Measurements from ENCODE around the gene ASTN2.
"Not testable (repeated sequence)": the region's sequence is repeated elsewhere in the genome, so short reads cannot be mapped to it uniquely, and the experiment has no call there.

Gene ASTN2

DNA sequence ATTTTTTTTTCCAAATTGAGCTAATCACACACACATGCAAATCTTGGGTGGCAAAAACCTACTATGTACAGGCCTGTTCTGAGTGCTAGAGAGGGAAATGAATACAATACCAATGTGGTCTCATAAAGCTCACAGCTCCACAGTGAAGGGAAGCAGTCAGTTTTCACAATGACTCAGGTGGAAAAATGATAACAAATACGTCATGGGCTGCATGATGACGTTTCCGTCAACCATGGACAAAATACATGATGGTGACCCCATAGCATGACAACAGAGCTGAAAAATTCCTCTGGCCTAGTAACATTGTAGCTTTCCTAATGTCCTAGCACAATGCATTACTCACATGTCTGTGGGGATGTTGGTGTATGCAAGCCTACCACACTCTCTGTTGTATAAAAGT, 475.2 kb downstream of the ASTN2 start:
- in situ Hi-C loops (cut with MboI; ENCODE audit: low sequenced_read_pairs): no loop called here

DNA sequence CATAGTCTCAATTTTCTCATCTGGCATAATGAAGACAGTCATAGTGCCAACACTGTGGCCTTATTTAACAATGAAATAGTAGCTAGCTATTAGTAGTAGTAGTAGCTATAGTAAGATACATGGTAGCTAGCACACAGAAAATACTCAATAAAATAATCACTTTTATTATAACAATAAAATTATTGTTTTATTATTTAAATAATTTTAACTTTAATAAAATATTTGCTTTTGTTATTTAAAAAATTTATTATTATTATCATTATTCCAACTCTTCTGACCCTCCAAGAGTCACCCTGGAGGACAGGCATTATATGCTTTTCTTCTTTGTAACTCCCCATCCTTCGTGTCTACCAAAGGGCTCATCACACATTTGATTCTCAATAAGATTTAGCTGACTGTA, 475.7 kb downstream of the ASTN2 start:
- in situ Hi-C loops (cut with MboI; ENCODE audit: low sequenced_read_pairs): no loop called here

DNA sequence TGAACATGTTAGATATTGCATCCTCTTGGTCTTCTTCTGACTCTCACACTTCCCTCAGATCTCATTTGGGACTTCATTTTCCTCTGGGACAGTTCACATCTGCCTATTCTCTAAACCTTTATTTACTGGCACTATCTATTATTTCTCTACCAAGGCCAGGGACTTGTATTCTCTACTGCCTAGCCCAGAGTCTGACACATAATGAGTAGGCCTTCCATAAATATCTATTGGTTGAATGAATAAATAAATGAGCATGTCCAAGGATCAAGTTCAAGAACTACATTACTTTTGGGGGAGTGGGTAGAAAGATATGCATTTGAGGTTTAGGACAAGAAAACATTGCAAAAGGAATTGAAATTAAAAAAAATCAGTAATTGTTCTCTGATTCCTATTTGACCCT, 477.5 kb downstream of the ASTN2 start:
- in situ Hi-C loops (cut with MboI; ENCODE audit: low sequenced_read_pairs): no loop called here

GRCh38 chr9:116935149-116935897, 479.5 kb downstream of the ASTN2 start:
- in situ Hi-C loops (cut with MboI; ENCODE audit: low sequenced_read_pairs): no loop called here

GRCh38 chr9:116934131-116934530, 480.7 kb downstream of the ASTN2 start:
- in situ Hi-C loops (cut with MboI; ENCODE audit: low sequenced_read_pairs): no loop called here

- in situ Hi-C loops (cut with MboI; ENCODE audit: low sequenced_read_pairs): no loop called here
Observed at GRCh38 chr9:116933251-116933650, 481.6 kb downstream of the ASTN2 start.

DNA sequence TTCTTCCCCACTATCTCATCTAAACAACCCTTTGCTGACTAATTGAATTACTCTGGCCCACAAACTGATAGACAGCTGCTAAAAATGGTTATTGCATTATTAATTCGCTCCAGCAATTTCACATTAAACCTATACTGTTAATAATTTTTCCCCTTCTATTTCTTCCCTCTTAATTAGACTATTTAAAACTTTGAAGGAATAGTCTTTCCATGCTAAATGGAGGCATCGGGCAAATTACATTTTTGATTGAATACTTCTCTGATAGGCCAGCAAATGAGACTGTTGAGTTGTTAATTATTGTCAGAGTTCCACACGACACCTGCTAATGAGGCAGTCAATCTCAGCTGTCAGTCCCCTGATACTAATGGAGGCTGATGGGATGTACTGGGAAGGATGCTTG, 485.2 kb downstream of the ASTN2 start:
- in situ Hi-C loops (cut with MboI; ENCODE audit: low sequenced_read_pairs): no loop called here

- in situ Hi-C loops (cut with MboI; ENCODE audit: low sequenced_read_pairs): no loop called here
Observed at GRCh38 chr9:116928884-116929283, 486.0 kb downstream of the ASTN2 start.

DNA sequence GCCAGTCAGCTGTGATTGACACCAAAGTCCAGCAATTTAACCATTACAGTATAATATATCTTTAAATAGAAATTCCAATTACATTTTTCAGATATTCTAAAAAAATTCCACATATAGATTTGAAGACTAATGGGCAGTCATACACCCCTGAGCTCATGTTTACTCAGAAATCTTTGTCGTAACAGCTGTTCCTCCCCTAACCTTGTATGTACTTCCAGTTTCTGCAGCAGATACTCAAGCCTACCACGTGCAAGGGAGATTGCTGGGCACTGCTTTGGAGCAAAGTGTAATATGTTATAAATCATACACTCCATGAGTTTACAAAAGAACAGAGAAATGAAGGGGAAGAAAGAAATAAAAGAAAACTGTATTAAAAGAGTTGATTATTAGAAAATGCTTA, 486.6 kb downstream of the ASTN2 start:
- in situ Hi-C loops (cut with MboI; ENCODE audit: low sequenced_read_pairs): no loop called here

GRCh38 chr9:116927726-116928125, 487.1 kb downstream of the ASTN2 start:
- in situ Hi-C loops (cut with MboI; ENCODE audit: low sequenced_read_pairs): no loop called here

DNA sequence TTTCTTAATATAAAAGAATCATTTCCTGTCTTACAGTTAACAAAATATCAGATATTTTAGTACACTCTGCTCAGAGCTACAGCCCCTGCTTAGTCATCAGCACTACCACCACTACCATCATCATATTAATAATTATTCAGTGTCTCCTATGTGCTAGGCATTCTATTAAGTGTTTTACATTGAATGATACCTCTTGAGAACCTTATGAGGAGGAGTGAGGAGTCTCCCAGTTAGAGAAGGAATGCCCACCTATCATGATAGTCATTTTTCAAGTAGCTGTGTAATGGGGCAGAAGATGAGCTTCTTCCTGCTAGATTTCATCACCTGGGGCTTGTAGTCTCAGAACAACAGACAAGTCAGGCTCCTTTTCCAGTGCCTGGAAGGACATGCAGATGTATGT, 489.7 kb downstream of the ASTN2 start:
- in situ Hi-C loops (cut with MboI; ENCODE audit: low sequenced_read_pairs): no loop called here

DNA sequence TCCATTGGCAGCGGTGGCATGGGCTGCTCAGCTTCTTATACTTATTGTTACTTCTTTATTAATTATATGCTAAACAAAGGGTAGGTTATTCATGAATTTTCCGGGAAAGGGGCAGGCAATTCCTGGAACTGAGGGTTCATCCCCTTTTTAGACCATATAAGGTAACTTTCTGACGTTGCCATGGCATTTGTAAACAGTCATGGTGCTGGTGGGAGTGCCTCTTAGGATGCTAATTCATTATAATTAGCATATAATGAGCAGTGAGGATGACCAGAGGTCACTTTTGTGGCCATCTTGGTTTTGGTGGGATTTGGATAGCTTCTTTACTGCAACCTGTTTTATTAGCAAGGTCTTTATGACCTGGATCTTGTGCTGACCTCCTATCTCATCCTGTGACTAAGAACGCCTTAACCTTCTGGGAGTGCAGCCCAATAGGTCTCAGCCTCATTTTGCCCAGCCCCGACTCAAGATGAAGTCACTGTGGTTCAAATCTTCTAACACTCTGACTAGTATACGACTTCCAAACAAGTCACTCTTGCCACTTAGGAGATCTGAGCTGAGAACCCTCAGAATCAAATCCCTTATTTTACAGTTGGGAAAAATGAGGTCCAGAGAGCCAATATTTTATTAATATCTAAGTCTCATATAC, 490.3 kb downstream of the ASTN2 start:
- in situ Hi-C loops (cut with MboI; ENCODE audit: low sequenced_read_pairs): no loop called here

DNA sequence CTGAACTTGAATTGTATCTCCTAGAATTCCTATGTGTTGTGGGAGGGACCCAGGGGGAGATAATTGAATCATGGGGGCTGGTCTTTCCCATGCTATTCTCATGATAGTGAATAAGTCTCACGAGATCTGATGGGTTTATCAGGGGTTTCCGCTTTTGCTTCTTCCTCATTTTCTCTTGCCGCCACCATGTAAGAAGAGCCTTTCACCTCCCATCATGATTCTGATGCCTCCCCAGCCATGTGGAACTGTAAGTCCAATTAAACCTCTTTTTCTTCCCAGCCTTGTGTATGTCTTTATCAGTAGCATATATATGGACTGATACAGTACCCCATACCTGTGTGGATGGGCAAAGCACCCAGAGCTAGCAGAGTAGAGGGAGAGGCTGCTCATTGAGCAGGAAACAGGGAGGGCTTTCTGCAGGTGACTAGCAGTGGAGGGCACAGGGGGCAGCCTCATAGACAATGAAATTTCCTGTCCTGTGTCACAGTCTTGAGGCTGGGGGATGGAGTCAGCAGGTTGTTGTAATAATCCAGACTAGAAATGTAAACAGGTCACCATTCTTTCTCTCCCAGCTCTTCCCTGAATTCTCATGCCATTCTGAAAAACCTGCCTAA, 496.9 kb downstream of the ASTN2 start:
- in situ Hi-C loops (cut with MboI; ENCODE audit: low sequenced_read_pairs): not testable (repeated sequence)

DNA sequence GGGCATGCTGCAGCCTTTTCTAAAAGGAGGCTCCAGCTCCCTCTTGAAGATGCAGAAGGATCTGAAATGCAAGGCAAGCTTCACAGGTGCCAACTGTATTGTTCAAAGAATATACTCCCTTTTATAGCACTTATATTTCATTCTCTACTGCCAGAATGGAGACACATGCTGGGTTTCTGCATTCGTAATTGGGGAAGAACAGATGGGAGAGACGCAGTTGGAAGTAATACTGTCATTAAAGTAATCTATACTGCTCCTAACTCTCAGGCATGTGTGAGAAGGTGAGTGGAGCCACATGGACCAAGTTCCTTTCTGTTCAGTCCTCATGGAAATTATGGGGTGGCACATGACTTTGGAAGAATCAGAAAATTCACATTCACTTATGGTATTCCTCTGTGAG, 501.3 kb downstream of the ASTN2 start:
- in situ Hi-C loops (cut with MboI; ENCODE audit: low sequenced_read_pairs): no loop called here

- in situ Hi-C loops (cut with MboI; ENCODE audit: low sequenced_read_pairs): no loop called here
Observed at GRCh38 chr9:116910201-116910600, 504.7 kb downstream of the ASTN2 start.

GRCh38 chr9:116907989-116908388, 506.9 kb downstream of the ASTN2 start:
- in situ Hi-C loops (cut with MboI; ENCODE audit: low sequenced_read_pairs): no loop called here

DNA sequence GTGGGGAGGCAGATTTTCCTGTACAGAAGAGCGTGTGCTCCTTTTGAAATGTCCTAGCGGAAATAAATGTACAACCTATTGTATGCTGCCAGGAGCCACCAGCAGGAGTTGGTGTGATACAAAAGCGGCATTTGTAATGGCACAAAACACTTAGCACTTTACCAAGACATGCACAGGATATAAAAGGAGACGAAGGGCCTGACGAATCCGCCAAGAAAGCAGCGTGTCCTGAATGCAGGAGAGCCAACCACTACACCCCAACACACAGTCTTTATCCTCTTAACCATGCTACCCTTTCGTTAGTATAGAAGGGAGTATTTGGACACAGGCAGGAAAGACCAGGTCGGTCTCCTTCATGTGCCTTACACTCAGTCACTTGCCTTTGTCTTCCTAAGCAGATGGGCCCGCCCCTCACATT, 509.7 kb downstream of the ASTN2 start:
- in situ Hi-C loops (cut with MboI; ENCODE audit: low sequenced_read_pairs): no loop called here

DNA sequence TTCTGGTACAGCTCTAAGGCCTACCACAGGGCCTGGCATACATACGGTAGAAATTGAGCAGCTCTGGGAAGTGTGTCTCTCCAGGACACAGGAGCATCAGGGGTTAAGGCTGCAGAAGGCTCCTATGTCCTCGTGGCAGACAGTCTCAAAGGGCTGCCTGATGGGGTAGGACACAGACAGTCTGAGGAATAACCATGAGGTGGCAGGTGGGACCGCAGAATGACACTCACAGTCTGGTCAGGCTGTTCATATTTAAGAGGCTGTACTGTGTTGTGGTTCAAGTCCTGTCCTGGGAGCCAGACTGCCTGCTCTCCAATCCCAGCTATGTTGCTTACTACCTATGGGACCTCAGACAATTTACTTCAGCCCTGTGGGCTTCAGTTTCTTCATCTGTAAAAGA, 510.7 kb downstream of the ASTN2 start:
- in situ Hi-C loops (cut with MboI; ENCODE audit: low sequenced_read_pairs): no loop called here

GRCh38 chr9:116901260-116901659, 513.6 kb downstream of the ASTN2 start:
- in situ Hi-C loops (cut with MboI; ENCODE audit: low sequenced_read_pairs): no loop called here

- in situ Hi-C loops (cut with MboI; ENCODE audit: low sequenced_read_pairs): no loop called here
Observed at GRCh38 chr9:116900543-116900942, 514.3 kb downstream of the ASTN2 start.

DNA sequence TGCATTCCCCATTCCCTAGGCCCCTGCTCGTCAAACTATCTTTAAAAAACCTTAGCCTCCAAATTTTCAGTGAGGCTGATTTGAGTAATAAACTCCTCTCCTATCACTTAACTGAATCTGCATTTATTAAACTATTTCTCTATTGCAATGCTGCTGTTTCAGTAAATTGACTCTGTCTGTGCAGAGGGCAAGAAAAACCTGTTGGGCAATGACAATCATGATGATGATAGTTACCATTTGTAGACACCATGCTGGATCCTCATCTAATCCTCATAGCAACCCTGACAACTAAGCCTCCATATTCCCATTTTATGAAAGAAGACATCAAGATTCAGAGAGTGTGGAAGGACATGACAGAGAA, 514.9 kb downstream of the ASTN2 start:
- in situ Hi-C loops (cut with MboI; ENCODE audit: low sequenced_read_pairs): no loop called here

- in situ Hi-C loops (cut with MboI; ENCODE audit: low sequenced_read_pairs): no loop called here
Observed at GRCh38 chr9:116899337-116900006, 515.4 kb downstream of the ASTN2 start.
